ENCODE measurements around the gene GATD1.
A peak's percentile ranks its signal among the peaks of the same experiment; 100 is the strongest.

GATD1 gene

GRCh38 chr11:790721-791564 is 13.7 kb upstream of the GATD1 start:
- no peak overlapping the region for H3K4me3 ChIP-seq (replicated peaks in 1 of 2; ENCODE audit: low read depth in 2 of 2, low read length in 2 of 2)
- TF ChIP-seq CTCF (IDR thresholded peaks at IDR 0.05; ENCODE audit: low read depth, low read length), result no peak
- peak in 1 of 2 donors; percentile 52 for DNase-seq (ENCODE audit: low read depth in 2 of 2)

GRCh38 chr11:789943-790342 is 12.7 kb upstream of the GATD1 start, which contains the start of gene CEND1:
CEND1 (minus strand) TSS chr11:790090; CDS start chr11:788576, 1,514 bp downstream.
- peak within 1 kb of the TSS; percentile 10 to 11 for H3K4me3 ChIP-seq (replicated peaks in 1 of 2; ENCODE audit: low read depth in 2 of 2, low read length in 2 of 2)
- peak; percentile 47 to 59 for DNase-seq (ENCODE audit: low read depth in 2 of 2)
- TF ChIP-seq CTCF (IDR thresholded peaks at IDR 0.05; ENCODE audit: low read depth, low read length), result no peak

GRCh38 chr11:788953-789940 is 12.0 kb upstream of the GATD1 start:
- no peak for DNase-seq (ENCODE audit: low read depth in 2 of 2)
- H3K4me3 ChIP-seq (replicated peaks in 1 of 2; ENCODE audit: low read depth in 2 of 2, low read length in 2 of 2), result peak overlapping the region; percentile 10 to 11
- TF ChIP-seq CTCF (IDR thresholded peaks at IDR 0.05; ENCODE audit: low read depth, low read length), result no peak

- H3K4me3 ChIP-seq (replicated peaks in 1 of 2; ENCODE audit: low read depth in 2 of 2, low read length in 2 of 2), result no peak overlapping the region
- no peak for TF ChIP-seq CTCF (IDR thresholded peaks at IDR 0.05; ENCODE audit: low read depth, low read length)
- DNase-seq (ENCODE audit: low read depth in 2 of 2), result no peak
Measured at GRCh38 chr11:788009-788640, 10.8 kb upstream of the GATD1 start.

GRCh38 chr11:787084-787675 is 9.9 kb upstream of the GATD1 start:
- no peak for DNase-seq (ENCODE audit: low read depth in 2 of 2)
- no peak for TF ChIP-seq CTCF (IDR thresholded peaks at IDR 0.05; ENCODE audit: low read depth, low read length)
- H3K4me3 ChIP-seq (replicated peaks in 1 of 2; ENCODE audit: low read depth in 2 of 2, low read length in 2 of 2), result no peak overlapping the region
